ENCODE measurements around the gene CRLF1.
A peak's percentile ranks its signal among the peaks of the same experiment; 100 is the strongest.
"Not testable (repeated sequence)": the region's sequence is repeated elsewhere in the genome, so short reads cannot be mapped to it uniquely, and the experiment has no call there.

The CRLF1 gene

GRCh38 chr19:18608805-18609716, 2.5 kb upstream of the CRLF1 start:
- DNase-seq (ENCODE audit: low read depth): no peak

GRCh38 chr19:18608102-18608804, 1.7 kb upstream of the CRLF1 start:
- DNase-seq (ENCODE audit: low read depth): no peak

GRCh38 chr19:18607226-18608101, 865 bp upstream of the CRLF1 start:
- no peak for DNase-seq (ENCODE audit: low read depth)

- no peak for DNase-seq (ENCODE audit: low read depth)
These were observed 886 bp downstream of the CRLF1 start for GRCh38 chr19:18605546-18606280.

- no peak for DNase-seq (ENCODE audit: low read depth)
These were observed 1.4 kb downstream of the CRLF1 start for GRCh38 chr19:18605196-18605545.

- no peak for DNase-seq (ENCODE audit: low read depth)
These were observed 1.8 kb downstream of the CRLF1 start for GRCh38 chr19:18604820-18605159.

GRCh38 chr19:18603958-18604819, 2.4 kb downstream of the CRLF1 start:
- DNase-seq (ENCODE audit: low read depth): no peak

- DNase-seq (ENCODE audit: low read depth): no peak
These were observed 3.2 kb downstream of the CRLF1 start for GRCh38 chr19:18603255-18603957.

GRCh38 chr19:18601875-18602274, 4.7 kb downstream of the CRLF1 start:
- no peak for DNase-seq (ENCODE audit: low read depth)

GRCh38 chr19:18600692-18601397, 5.8 kb downstream of the CRLF1 start:
- DNase-seq (ENCODE audit: low read depth): not testable (repeated sequence)

- no peak for DNase-seq (ENCODE audit: low read depth)
These were observed 7.1 kb downstream of the CRLF1 start for GRCh38 chr19:18599485-18599884.

- DNase-seq (ENCODE audit: low read depth): no peak
These were observed 8.6 kb downstream of the CRLF1 start for GRCh38 chr19:18597809-18598660.

GRCh38 chr19:18596752-18597157, 9.8 kb downstream of the CRLF1 start:
- no peak for DNase-seq (ENCODE audit: low read depth)

- DNase-seq (ENCODE audit: low read depth): no peak
These were observed 11.1 kb downstream of the CRLF1 start for GRCh38 chr19:18595475-18595874.

- no peak for DNase-seq (ENCODE audit: low read depth)
These were observed 11.7 kb downstream of the CRLF1 start for GRCh38 chr19:18594824-18595373.

- peak; percentile 79 for DNase-seq (ENCODE audit: low read depth)
These were observed 12.3 kb downstream of the CRLF1 start for GRCh38 chr19:18594096-18594823.

- DNase-seq (ENCODE audit: low read depth): no peak
These were observed 13.1 kb downstream of the CRLF1 start for GRCh38 chr19:18593367-18594095.

Measured in activated T-cell treated with anti-CD3 and anti-CD28 coated beads for 48 hours (primary cell).